ENCODE measurements around the gene PREX1.

Gene PREX1

GRCh38 chr20:48794816-48795457 is 32.9 kb downstream of the PREX1 start:
- H3K14ac ChIP-seq (ENCODE audit: low read length in 2 of 2) = no peak overlapping the region
- H3K9me3 ChIP-seq (ENCODE audit: control insufficient read depth, low read length) = no peaks in the 10 kb centered on the region
- peaks cover 30% of the 10 kb centered on the region for H3K4me1 ChIP-seq (ENCODE audit: control insufficient read depth, insufficient read depth, low read depth, low read length)
- H2BK120ac ChIP-seq (ENCODE audit: low read depth, low read length) = no peak overlapping the region
- H3K36me3 ChIP-seq (ENCODE audit: control insufficient read depth in 1 of 2, insufficient read depth in 2 of 2, low read depth in 1 of 2, low read length in 2 of 2) = no peaks in the 10 kb centered on the region
- no peak overlapping the region for H3K23ac ChIP-seq (ENCODE audit: low read length in 2 of 2)
- peaks cover 27% of the 10 kb centered on the region for H3K79me1 ChIP-seq (replicated peaks; ENCODE audit: low read length, poor library complexity, severe bottlenecking)
- H3K9ac ChIP-seq (ENCODE audit: low read length) = no peak overlapping the region
- no peak overlapping the region for H3K4me3 ChIP-seq (ENCODE audit: insufficient read depth in 1 of 2, low read depth in 1 of 2, low read length in 2 of 2)
- H3K4me2 ChIP-seq (ENCODE audit: low read length, poor library complexity, severe bottlenecking) = no peak overlapping the region
- H2BK5ac ChIP-seq (ENCODE audit: low read depth, low read length, poor library complexity, severe bottlenecking) = no peak overlapping the region
- no peak overlapping the region for H2AK5ac ChIP-seq (ENCODE audit: low read length, severe bottlenecking)
- DNase-seq = no peak
- no peak overlapping the region for H4K8ac ChIP-seq (ENCODE audit: low read length)
- no peak overlapping the region for H3K4ac ChIP-seq (ENCODE audit: low read depth in 1 of 2, low read length in 2 of 2)
- H3K27ac ChIP-seq (ENCODE audit: low read length, poor library complexity, severe bottlenecking) = no peak overlapping the region
- H4K91ac ChIP-seq (ENCODE audit: low read length) = no peak overlapping the region
- no peak overlapping the region for H2BK15ac ChIP-seq (ENCODE audit: low read depth, poor library complexity, severe bottlenecking)
- 78% methylated on average over 5 of the region's 5 CpGs for WGBS
- H2BK12ac ChIP-seq (ENCODE audit: low read length in 2 of 2) = no peak overlapping the region
- no peak overlapping the region for H3K18ac ChIP-seq (ENCODE audit: low read depth in 1 of 2, low read length in 2 of 2)
- no peak overlapping the region for H2AFZ ChIP-seq (ENCODE audit: low read depth, low read length)
- H3K27me3 ChIP-seq (ENCODE audit: control insufficient read depth in 1 of 2, insufficient read depth in 1 of 2, low read length in 2 of 2) = peaks cover 0 to 43% of the 10 kb centered on the region in 2 experiments

DNA sequence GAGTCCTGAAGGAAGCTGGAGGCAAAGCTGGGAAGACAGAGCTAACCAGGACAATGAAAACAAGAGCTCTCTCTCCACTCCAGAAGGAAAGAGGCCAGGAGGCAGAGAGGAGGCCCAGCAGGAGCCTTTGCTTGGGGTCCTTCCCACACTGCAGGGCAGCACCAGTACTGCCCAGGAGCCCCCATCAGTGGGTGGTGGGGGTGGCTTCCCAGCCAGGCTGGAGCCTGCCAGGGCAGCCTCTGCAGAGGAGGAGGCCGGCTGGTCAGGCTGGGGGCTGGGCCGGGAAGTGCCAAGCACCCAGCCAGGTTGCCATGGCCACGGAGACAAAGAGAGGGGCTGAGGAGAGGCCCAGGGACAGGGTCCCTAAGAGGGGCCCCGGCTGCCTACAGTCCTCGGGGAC is 33.4 kb downstream of the PREX1 start:
- WGBS = 55% methylated on average over 5 of the region's 5 CpGs

DNA sequence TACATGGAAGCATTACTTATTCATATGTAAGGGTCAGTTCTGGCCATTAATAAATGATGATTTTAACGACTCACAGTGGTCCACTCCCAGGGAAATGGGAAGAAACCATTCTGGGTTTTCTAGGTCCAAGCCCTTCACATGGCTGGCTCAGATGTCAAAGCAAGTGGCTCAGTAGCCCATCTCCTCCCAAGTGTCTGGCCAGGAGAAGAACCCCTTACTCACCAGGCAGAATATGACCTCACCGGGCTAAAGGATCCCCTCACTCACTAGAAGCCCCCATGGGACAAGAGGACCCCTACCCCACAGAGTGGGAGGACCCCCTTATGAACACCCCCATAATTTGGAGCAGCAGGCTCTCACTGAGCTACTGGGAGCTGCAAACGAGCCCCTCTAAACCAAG is 34.0 kb downstream of the PREX1 start:
- no peak overlapping the region for H4K91ac ChIP-seq (ENCODE audit: low read length)
- H3K27ac ChIP-seq (ENCODE audit: low read length, poor library complexity, severe bottlenecking) = no peak overlapping the region
- peaks cover 0 to 51% of the 10 kb centered on the region in 2 experiments for H3K27me3 ChIP-seq (ENCODE audit: control insufficient read depth in 1 of 2, insufficient read depth in 1 of 2, low read length in 2 of 2)
- H3K79me1 ChIP-seq (replicated peaks; ENCODE audit: low read length, poor library complexity, severe bottlenecking) = peaks cover 22% of the 10 kb centered on the region
- no peak overlapping the region for H2AFZ ChIP-seq (ENCODE audit: low read depth, low read length)
- H2AK5ac ChIP-seq (ENCODE audit: low read length, severe bottlenecking) = no peak overlapping the region
- H2BK15ac ChIP-seq (ENCODE audit: low read depth, poor library complexity, severe bottlenecking) = no peak overlapping the region
- no peak overlapping the region for H4K8ac ChIP-seq (ENCODE audit: low read length)
- WGBS = 89% methylated on average over 3 of the region's 3 CpGs
- no peak overlapping the region for H3K4me3 ChIP-seq (ENCODE audit: insufficient read depth in 1 of 2, low read depth in 1 of 2, low read length in 2 of 2)
- no peak overlapping the region for H2BK5ac ChIP-seq (ENCODE audit: low read depth, low read length, poor library complexity, severe bottlenecking)
- no peaks in the 10 kb centered on the region for H3K36me3 ChIP-seq (ENCODE audit: control insufficient read depth in 1 of 2, insufficient read depth in 2 of 2, low read depth in 1 of 2, low read length in 2 of 2)
- no peak overlapping the region for H3K14ac ChIP-seq (ENCODE audit: low read length in 2 of 2)
- no peak overlapping the region for H3K23ac ChIP-seq (ENCODE audit: low read length in 2 of 2)
- H3K4ac ChIP-seq (ENCODE audit: low read depth in 1 of 2, low read length in 2 of 2) = no peak overlapping the region
- no peak overlapping the region for H3K4me2 ChIP-seq (ENCODE audit: low read length, poor library complexity, severe bottlenecking)
- H2BK120ac ChIP-seq (ENCODE audit: low read depth, low read length) = no peak overlapping the region
- no peaks in the 10 kb centered on the region for H3K9me3 ChIP-seq (ENCODE audit: control insufficient read depth, low read length)
- H2BK12ac ChIP-seq (ENCODE audit: low read length in 2 of 2) = no peak overlapping the region
- no peak overlapping the region for H3K9ac ChIP-seq (ENCODE audit: low read length)
- peaks cover 30% of the 10 kb centered on the region for H3K4me1 ChIP-seq (ENCODE audit: control insufficient read depth, insufficient read depth, low read depth, low read length)
- H3K18ac ChIP-seq (ENCODE audit: low read depth in 1 of 2, low read length in 2 of 2) = no peak overlapping the region
- no peak for DNase-seq

More for the DNA sequence above, 33.4 kb downstream of the PREX1 start:
- Histone ChIP-seq H2AFZ (ENCODE audit: low read depth, low read length) (no peak overlapping the region), H3K23ac (ENCODE audit: low read length in 2 of 2) (no peak overlapping the region), H3K4me3 (ENCODE audit: insufficient read depth in 1 of 2, low read depth in 1 of 2, low read length in 2 of 2) (no peak overlapping the region), H2BK15ac (ENCODE audit: low read depth, poor library complexity, severe bottlenecking) (peak overlapping the region; percentile 38), H3K4me2 (ENCODE audit: low read length, poor library complexity, severe bottlenecking) (no peak overlapping the region), H3K9ac (ENCODE audit: low read length) (no peak overlapping the region), H3K36me3 (ENCODE audit: control insufficient read depth in 1 of 2, insufficient read depth in 2 of 2, low read depth in 1 of 2, low read length in 2 of 2) (no peaks in the 10 kb centered on the region), H4K8ac (ENCODE audit: low read length) (no peak overlapping the region), H4K91ac (ENCODE audit: low read length) (no peak overlapping the region), H2BK12ac (ENCODE audit: low read length in 2 of 2) (no peak overlapping the region), H3K27ac (ENCODE audit: low read length, poor library complexity, severe bottlenecking) (no peak overlapping the region), H2AK5ac (ENCODE audit: low read length, severe bottlenecking) (peak overlapping the region; percentile 5), H3K4me1 (ENCODE audit: control insufficient read depth, insufficient read depth, low read depth, low read length) (peaks cover 30% of the 10 kb centered on the region), H2BK120ac (ENCODE audit: low read depth, low read length) (no peak overlapping the region), H3K27me3 (ENCODE audit: control insufficient read depth in 1 of 2, insufficient read depth in 1 of 2, low read length in 2 of 2) (peaks cover 0 to 46% of the 10 kb centered on the region in 2 experiments), H3K9me3 (ENCODE audit: control insufficient read depth, low read length) (no peaks in the 10 kb centered on the region), H3K4ac (ENCODE audit: low read depth in 1 of 2, low read length in 2 of 2) (no peak overlapping the region), H3K79me1 (replicated peaks; ENCODE audit: low read length, poor library complexity, severe bottlenecking) (peaks cover 22% of the 10 kb centered on the region), H3K18ac (ENCODE audit: low read depth in 1 of 2, low read length in 2 of 2) (no peak overlapping the region), H2BK5ac (ENCODE audit: low read depth, low read length, poor library complexity, severe bottlenecking) (no peak overlapping the region), H3K14ac (ENCODE audit: low read length in 2 of 2) (no peak overlapping the region)
- no peak for DNase-seq

GRCh38 chr20:48791666-48792071 is 36.1 kb downstream of the PREX1 start:
- DNase-seq = no peak
- Histone ChIP-seq H3K4me3 (ENCODE audit: insufficient read depth in 1 of 2, low read depth in 1 of 2, low read length in 2 of 2) (peak overlapping the region in 1 of 2 experiments; percentile 35), H4K91ac (ENCODE audit: low read length) (no peak overlapping the region), H3K9me3 (ENCODE audit: control insufficient read depth, low read length) (no peaks in the 10 kb centered on the region), H3K27ac (ENCODE audit: low read length, poor library complexity, severe bottlenecking) (no peak overlapping the region), H2AFZ (ENCODE audit: low read depth, low read length) (no peak overlapping the region), H3K4me2 (ENCODE audit: low read length, poor library complexity, severe bottlenecking) (no peak overlapping the region), H3K79me1 (replicated peaks; ENCODE audit: low read length, poor library complexity, severe bottlenecking) (peaks cover 15% of the 10 kb centered on the region), H3K4ac (ENCODE audit: low read depth in 1 of 2, low read length in 2 of 2) (no peak overlapping the region), H2AK5ac (ENCODE audit: low read length, severe bottlenecking) (no peak overlapping the region), H3K14ac (ENCODE audit: low read length in 2 of 2) (no peak overlapping the region), H2BK120ac (ENCODE audit: low read depth, low read length) (no peak overlapping the region), H2BK12ac (ENCODE audit: low read length in 2 of 2) (no peak overlapping the region), H3K4me1 (ENCODE audit: control insufficient read depth, insufficient read depth, low read depth, low read length) (peaks cover 26% of the 10 kb centered on the region), H3K36me3 (ENCODE audit: control insufficient read depth in 1 of 2, insufficient read depth in 2 of 2, low read depth in 1 of 2, low read length in 2 of 2) (no peaks in the 10 kb centered on the region), H3K23ac (ENCODE audit: low read length in 2 of 2) (no peak overlapping the region), H3K9ac (ENCODE audit: low read length) (peak overlapping the region; percentile 21), H4K8ac (ENCODE audit: low read length) (no peak overlapping the region), H2BK15ac (ENCODE audit: low read depth, poor library complexity, severe bottlenecking) (no peak overlapping the region), H3K18ac (ENCODE audit: low read depth in 1 of 2, low read length in 2 of 2) (no peak overlapping the region), H3K27me3 (ENCODE audit: control insufficient read depth in 1 of 2, insufficient read depth in 1 of 2, low read length in 2 of 2) (peaks cover 0 to 48% of the 10 kb centered on the region in 2 experiments), H2BK5ac (ENCODE audit: low read depth, low read length, poor library complexity, severe bottlenecking) (no peak overlapping the region)
- WGBS = 83% methylated on average over 5 of the region's 6 CpGs
